Astrocyte (in vitro differentiated cells and primary cell): ENCODE data around the gene HCRTR1.

Experiments
- CTCF ChIP-seq: IDR thresholded peaks from 2 replicates; pipeline ENCODE4 v1.5.1; 2011; ENCODE audit warnings: low read depth, mild to moderate bottlenecking, inconsistent platforms, low read length, moderate library complexity; ENCODE audit not compliant: insufficient read depth
- EZH2 ChIP-seq: IDR thresholded peaks from 2 replicates; pipeline ENCODE4 v1.6.1; 2012; ENCODE audit warnings: mild to moderate bottlenecking, low read length, inconsistent platforms; ENCODE audit not compliant: insufficient read depth

DNA sequence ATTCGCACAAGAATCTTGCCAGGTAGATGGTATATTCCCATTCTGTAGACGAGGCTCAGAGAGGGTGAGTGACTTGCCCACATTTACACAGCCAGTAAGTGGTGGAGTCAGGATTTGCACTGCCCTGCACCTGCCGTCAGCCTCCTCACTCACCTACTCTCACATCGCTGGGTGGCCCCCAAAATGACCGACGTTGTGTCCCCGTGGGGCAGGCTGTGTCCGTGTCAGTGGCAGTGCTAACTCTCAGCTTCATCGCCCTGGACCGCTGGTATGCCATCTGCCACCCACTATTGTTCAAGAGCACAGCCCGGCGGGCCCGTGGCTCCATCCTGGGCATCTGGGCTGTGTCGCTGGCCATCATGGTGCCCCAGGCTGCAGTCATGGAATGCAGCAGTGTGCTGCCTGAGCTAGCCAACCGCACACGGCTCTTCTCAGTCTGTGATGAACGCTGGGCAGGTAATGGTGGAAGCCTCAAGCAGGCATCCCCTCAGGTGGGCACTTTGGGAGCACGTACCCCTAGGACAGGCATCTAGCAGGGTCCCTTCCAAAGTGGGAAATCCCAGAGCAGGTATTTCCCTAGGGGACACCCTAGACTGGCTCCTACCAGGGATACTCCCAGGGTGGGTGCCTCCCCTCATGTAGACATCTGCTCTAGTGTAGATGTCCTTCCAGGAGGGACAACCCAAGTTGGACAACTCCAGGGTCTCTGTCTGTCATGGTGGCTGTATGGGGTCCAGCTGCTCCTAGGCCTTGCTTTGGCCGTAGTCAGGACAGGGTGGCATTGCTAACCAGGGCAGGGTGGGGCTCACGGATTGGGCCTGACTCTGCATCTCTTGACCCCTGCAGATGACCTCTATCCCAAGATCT lies 3.4 kb downstream of the HCRTR1 start:
- no peak for TF ChIP-seq CTCF
- TF ChIP-seq EZH2 = no peak
